Measurements from ENCODE around the gene ZPLD1. TPM values are rescaled to one million over a fixed set of nuclear protein-coding genes. Genes with fewer than 3 reads are reported as not detected.

ZPLD1 gene
- not detected in 2 replicates for total RNA-seq (2014; rRNA removed; shearing (Covaris generic))

DNA sequence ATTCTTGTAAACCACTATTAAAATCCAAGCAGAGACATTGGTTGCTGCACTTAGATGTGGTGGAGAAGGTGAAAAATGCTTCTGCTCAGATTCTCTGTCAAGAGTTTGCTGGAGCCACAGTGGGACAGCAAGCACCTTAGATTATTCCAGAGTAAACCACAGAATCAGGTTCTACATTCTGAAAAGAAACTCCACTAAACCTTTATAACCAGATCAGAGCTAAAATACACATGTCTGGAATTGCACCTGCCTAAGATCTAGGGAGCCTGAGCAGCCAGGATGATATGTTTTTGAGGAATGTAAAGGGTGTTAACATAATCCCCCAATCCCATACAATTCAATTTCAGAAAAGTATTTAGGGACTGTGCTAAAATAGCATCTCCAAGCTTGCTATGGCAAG lies at the start of gene ZPLD1:
ZPLD1 (plus strand) TSS at position 301 of the 400 bp plus-strand sequence. CDS start 3,473 bp downstream, outside the sequence.
- no peak for DNase-seq (ENCODE audit: low spot score)
- in situ Hi-C loops (cut with HindIII; ENCODE audit: low sequenced_read_pairs) = no loop called here

DNA sequence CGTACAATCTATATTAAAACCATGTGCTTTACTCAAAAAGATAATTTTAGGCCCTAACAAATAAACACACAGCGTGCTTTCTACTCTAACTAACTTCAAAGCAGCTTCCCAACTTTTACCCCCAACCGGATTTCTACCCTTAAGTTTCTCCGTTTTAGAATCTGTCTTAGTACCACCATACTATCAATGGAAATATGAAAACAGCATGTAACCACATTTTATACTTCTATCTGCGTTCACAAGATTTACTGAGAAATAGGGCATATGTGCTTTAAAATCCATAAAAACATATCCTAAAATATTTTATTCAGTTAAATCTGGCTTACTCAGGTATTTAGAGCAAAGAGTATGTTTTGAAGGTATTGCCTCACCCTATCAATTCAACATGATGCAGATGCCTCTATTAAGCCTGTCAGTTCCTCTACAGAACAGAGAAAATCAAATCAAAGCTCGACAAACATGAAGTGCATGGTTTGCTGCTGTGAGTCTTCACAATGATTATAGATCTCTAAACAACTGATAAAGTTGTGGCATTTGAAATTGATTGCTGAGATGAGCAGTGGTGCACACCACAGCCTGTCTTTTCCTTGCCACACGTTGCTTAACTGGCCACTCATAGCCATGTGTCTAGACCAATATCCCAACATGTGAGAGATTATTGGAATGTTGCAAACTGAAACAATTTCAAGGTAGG lies 44.5 kb upstream of the ZPLD1 start:
- DNase-seq (ENCODE audit: low spot score) = no peak
- in situ Hi-C loops (cut with HindIII; ENCODE audit: low sequenced_read_pairs) = no loop called here

DNA sequence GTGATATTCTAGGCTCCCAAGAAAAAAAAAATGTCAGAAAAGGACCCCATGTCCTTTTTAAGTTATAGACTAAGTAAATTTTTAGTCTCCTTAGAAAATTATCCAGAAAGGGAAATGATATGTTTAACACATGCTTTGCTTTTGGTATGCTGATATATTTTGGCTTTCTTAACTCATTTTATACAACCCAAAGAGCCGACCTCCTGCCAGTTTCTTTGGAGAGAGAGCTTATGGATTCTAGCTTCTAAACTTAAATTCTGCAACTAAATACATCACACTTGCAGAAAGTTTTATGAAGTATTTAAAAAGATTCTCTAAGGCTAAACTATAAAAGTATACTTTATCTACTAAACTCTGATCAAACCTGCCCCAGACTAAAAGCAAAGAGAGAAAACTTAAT lies 43.9 kb upstream of the ZPLD1 start:
- in situ Hi-C loops (cut with HindIII; ENCODE audit: low sequenced_read_pairs) = no loop called here
- DNase-seq (ENCODE audit: low spot score) = no peak

DNA sequence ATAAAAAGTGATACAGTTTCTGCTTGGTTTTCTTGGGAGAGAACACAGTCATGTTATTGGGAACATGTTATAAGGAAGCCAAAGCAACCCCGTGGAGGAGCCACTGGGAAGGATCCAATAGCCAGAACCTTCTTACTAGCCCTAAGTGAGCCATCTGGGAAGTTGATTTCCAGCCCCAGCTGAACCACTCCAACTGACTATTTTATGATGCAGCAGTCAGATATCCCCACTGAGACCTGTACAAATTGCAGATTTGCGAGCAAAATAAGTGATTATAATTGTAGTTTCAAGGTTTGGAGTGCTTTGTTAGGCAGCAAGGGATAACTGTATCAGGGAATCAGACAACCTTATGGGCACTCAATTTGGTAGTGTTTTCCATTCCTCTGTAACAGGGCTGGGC lies 43.3 kb upstream of the ZPLD1 start:
- no peak for DNase-seq (ENCODE audit: low spot score)
- in situ Hi-C loops (cut with HindIII; ENCODE audit: low sequenced_read_pairs) = no loop called here

DNA sequence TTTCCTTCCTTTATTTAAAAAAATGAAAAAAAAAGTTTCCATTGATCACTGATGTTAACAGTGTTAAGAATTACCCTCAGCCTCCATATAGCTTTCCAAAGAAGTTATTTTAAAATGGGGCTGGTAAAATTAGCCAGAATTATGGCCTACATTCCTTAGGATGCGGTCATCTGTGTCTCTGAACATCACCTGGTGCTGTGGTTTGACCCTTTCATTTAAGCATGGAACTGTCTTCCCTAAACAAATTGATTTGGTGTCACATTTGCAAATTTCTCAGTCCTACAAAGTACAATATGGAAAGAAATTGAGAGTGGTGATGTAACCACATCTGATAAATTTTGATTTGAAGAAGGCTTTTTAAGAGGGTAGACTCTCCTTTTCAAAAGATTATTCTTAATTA lies 40.3 kb upstream of the ZPLD1 start:
- in situ Hi-C loops (cut with HindIII; ENCODE audit: low sequenced_read_pairs) = no loop called here
- DNase-seq (ENCODE audit: low spot score) = no peak

DNA sequence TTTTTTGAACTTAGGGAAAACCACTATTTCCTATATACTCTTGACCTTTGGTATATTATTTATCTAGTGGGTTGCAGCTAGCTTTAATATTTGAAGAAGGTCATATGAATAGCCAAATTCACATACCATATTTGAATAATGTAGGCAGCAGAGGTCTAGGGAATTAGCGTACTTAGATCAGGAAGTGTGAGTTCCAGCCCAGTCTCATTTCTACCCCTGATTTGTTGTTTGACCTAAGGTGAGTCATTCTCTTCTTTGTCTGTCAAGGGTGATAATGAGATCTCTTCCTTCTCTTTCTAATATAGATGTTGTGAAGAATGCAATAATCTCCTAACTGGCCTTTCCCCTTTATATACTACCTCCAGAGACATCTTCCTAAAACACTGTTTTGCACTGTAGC lies 36.6 kb upstream of the ZPLD1 start:
- in situ Hi-C loops (cut with HindIII; ENCODE audit: low sequenced_read_pairs) = no loop called here
- no peak for DNase-seq (ENCODE audit: low spot score)

DNA sequence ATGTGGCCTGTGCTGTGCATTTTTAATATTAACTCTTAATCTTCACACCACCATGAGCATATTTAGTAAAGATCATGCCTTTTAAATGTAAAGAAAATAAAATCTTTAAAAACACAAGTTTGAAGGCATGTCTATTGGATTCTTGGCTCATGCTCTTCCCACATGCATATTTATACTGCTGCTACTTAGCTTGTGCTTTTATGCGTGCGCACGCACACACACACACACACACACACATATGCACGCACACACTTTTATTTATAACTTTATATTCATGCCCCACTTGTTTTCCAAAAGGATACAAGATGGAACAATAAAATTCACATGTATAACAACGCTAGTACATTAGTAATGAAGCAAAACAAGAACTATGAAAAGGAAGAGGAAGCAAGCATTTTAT lies 36.1 kb upstream of the ZPLD1 start:
- DNase-seq (ENCODE audit: low spot score) = no peak
- in situ Hi-C loops (cut with HindIII; ENCODE audit: low sequenced_read_pairs) = no loop called here

DNA sequence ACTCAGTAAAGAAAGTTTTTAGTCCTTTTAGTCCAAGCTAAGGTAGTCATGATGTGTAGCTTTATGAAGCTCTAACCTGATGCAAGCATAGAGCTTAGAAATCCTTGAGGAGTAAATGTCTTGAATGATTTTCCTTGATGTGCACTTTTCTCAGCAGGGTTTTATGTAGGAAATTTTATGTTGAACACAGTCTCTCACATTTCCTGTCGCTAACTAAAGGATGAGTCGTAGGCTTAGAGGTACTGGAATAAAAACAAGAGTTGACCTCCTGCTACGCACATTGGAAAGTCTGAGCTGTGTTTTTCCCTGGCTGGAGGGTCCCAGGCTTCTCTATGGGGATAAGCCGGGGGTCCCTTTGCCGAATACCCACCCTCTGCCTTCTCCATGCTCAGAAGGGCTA lies 34.7 kb upstream of the ZPLD1 start:
- DNase-seq (ENCODE audit: low spot score) = no peak
- in situ Hi-C loops (cut with HindIII; ENCODE audit: low sequenced_read_pairs) = no loop called here

DNA sequence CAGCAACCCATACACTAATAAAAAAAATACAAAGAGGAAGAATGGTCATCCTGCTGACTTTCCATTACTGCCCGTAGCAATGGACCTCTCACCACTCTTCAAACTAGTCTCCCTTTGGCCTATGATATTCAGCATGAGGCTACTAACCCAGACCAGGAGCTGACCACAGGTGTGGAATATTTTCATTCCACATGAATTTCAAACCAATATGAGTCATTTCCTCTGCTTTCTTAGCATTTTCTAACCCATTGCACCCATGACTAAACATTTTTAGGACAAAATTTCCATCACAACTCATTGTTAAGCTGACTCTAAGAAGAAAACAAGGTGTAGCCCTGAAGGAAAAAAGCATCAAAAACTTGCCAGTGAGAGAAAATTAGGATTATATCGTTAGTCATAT lies 34.0 kb upstream of the ZPLD1 start:
- in situ Hi-C loops (cut with HindIII; ENCODE audit: low sequenced_read_pairs) = no loop called here
- no peak for DNase-seq (ENCODE audit: low spot score)

DNA sequence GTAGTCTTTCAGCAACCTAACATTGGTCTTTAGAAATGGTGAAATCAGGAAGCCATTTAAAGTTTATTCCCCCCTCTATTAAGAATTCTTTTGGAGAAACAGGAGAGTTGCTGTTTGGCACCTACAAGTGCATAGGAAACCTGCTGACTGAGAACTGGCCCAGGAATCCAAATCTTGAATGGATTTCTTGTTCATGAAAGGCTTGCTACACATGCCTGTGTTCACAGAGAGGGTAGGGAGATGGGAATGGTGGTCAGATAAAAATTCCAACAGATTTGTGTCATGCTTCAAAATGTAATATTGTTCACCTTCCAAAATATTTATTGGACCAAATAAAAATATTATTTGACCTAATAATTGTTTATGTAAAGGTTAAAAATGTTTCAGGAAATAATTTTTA lies 24.2 kb upstream of the ZPLD1 start:
- no peak for DNase-seq (ENCODE audit: low spot score)
- in situ Hi-C loops (cut with HindIII; ENCODE audit: low sequenced_read_pairs) = no loop called here

DNA sequence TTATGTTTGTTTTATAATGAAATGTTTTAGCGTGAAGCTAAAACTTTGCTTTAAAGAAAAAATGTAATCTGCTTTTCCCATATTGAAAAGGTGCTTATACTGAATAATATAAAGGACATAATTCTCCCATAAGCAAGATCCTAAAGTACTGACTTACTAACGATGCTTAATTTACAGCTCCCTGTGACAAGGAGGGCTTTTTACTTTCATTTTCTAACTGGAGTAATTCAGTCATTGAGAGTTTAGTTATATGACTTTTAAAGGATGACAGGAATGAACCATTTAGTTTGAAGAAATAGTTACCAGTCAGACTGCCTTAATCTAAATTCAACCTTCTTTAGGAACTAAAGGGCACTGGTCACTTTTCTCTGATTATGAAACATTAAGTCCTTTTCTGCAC lies 19.3 kb upstream of the ZPLD1 start:
- no peak for DNase-seq (ENCODE audit: low spot score)
- in situ Hi-C loops (cut with HindIII; ENCODE audit: low sequenced_read_pairs) = no loop called here

DNA sequence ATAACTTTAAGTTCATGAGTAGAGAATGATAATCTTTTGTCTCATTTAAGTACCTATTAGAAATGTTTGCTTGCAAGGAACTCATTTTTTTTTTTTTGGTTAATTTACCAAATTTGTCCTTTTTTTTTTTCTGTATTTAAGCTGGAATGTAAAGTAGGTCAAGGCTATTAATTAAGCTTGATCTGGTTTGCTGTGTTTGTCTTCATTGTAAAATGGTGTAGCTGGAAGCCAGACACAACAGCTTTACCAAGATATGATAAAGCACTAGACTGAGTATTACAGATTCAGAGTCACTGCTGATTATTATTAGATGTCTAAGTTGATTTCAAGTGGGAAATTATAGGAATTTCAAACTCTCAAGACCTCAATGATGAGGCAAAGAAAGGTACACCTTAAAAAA lies 15.0 kb upstream of the ZPLD1 start:
- no peak for DNase-seq (ENCODE audit: low spot score)
- in situ Hi-C loops (cut with HindIII; ENCODE audit: low sequenced_read_pairs) = no loop called here

DNA sequence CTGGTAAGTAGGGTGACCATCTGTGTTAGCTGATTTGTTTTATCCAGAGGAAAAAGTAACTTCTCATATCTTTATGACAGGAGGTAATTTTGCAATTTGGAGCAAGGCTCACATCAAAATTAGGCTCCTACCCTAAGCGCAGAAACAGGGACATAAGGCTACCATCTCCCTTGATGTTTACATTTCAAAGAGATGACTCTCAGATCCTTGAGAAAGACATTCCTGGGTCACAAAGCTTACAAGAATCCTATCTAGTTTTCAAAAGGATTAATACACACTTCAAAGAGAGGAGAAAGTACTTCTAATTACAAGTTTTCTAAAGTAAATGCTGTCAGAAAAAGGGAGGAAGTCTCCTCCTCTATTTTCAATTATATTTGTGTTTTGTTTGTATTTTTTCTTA lies 7.0 kb downstream of the ZPLD1 start:
- in situ Hi-C loops (cut with HindIII; ENCODE audit: low sequenced_read_pairs) = no loop called here
- no peak for DNase-seq (ENCODE audit: low spot score)

DNA sequence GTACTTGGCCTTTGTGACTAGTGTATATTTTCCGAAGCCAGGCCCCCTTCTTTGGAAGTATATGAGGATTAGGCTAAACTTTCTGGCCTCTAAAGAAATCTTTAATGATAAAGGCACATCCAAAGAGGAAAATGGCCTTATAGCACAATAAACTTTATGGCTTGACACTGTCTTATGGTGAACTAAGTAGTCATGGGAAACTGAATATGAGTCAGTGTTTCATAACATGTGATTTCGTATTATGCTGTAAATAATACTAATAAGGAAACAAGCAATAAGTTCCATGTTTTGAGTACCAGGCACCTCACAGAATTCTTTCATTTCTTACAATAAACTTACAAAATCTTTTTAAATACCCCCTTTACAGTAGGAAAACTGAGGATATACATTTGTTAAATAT lies 8.2 kb downstream of the ZPLD1 start:
- DNase-seq (ENCODE audit: low spot score) = no peak
- in situ Hi-C loops (cut with HindIII; ENCODE audit: low sequenced_read_pairs) = no loop called here

DNA sequence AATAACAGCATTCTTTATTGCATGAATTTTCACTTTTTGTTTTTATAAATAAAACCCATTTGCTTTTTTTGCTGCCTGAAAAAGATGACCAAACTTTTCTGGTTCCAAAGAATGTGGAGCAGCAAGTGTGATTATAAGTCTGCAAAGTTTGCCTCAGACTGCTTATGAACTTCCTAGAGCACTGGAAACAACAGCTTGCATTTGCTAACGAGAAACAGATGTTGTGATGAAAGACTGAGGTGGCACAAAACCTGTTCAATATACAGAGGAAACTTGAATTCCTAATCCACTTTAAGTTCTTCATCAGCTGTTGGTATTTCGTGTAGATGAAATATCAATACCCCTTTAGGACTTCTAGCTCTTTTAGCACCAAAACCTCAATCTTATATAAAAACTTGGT lies 9.3 kb downstream of the ZPLD1 start:
- in situ Hi-C loops (cut with HindIII; ENCODE audit: low sequenced_read_pairs) = no loop called here
- no peak for DNase-seq (ENCODE audit: low spot score)

DNA sequence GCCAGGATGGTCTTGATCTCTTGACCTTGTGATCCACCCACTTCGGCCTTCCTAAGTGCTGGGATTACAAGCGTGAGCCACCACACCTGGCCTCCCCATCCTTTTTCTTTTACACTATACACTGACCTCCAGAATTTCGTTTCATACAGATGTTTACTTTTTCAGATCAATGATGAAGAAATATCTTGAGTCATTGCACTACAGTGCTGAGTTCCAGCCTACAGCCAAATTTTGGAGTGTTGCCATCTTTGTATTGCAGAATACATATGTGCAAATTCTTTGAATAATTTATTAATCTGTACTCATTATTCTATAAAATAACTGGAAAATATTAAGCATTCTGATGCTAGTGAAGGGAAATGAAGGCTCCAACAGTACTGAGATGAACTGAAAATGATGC lies 12.5 kb downstream of the ZPLD1 start:
- in situ Hi-C loops (cut with HindIII; ENCODE audit: low sequenced_read_pairs) = no loop called here
- no peak for DNase-seq (ENCODE audit: low spot score)

DNA sequence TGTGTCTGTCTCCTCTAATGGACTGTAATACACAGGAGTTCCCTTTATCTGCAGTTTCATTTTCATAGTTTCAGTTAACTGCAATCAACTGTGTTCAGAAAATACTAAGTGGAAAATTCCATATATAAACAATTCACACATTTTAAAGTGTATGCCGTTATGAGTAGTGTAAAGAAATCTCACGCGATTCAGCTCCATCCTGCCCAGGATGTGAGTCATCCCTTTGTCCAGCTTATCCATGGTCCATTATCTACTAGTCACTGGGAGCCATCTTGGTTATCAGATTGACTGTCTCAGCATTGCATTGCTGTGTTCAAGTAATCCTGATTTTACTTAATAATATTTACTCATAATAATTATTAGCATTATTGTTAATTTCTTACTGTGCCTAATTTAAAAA lies 14.5 kb downstream of the ZPLD1 start:
- in situ Hi-C loops (cut with HindIII; ENCODE audit: low sequenced_read_pairs) = no loop called here
- DNase-seq (ENCODE audit: low spot score) = no peak

DNA sequence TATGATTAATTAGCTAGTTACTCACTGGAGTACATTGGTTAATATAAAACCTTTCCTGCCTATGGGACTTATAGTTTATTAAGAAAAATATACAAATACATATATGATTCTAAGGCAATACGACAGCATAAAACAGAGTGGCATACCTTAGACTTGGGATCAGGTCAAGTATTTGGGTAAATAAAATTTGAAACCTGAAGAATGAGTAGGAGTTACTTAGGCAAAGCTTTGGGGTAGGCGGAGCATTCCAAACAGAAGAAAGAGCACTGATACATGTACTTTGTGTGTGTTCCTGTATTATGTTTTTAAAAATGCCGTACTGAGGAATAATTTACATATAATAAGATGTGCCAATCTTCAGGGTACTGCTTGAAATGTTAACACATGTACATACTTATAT lies 15.1 kb downstream of the ZPLD1 start:
- in situ Hi-C loops (cut with HindIII; ENCODE audit: low sequenced_read_pairs) = no loop called here
- no peak for DNase-seq (ENCODE audit: low spot score)

DNA sequence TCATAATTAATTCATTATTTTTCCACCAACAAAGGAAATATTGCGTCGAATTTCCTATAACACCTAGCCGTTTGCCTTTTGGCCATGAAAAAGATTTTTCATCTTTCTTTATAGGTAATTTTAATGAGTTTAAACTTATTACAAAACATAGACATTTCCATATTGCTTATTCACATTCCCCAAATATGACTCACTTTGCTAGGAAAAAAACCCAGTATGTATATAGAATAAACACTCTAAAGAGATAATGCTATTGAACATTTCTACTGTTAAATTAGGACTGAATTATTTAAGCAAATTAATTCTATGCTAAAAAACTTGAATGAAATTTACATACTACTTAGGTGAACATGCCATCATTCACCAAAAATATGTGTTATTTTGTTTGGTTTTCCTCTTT lies 16.2 kb downstream of the ZPLD1 start:
- no peak for DNase-seq (ENCODE audit: low spot score)
- in situ Hi-C loops (cut with HindIII; ENCODE audit: low sequenced_read_pairs) = no loop called here

DNA sequence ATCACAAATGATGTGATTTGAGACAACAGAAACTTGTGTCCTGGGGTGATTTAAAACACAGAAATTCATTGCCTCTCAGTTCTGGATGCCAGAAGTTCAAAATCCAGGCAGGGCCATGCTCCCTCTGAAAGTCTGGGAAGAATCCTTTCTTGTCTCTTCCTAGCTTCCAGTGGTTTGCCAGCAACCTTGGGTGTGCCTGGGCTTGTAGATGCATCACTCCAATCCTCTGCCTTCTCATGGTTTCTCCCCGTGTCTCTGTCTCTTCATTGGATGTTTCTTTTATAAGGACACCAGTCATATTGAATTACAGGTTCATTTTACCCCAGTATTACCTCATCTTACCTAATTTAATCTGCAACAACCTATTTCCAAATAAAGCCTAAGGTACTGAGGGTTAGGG lies 16.7 kb downstream of the ZPLD1 start:
- no peak for DNase-seq (ENCODE audit: low spot score)
- in situ Hi-C loops (cut with HindIII; ENCODE audit: low sequenced_read_pairs) = no loop called here

DNA sequence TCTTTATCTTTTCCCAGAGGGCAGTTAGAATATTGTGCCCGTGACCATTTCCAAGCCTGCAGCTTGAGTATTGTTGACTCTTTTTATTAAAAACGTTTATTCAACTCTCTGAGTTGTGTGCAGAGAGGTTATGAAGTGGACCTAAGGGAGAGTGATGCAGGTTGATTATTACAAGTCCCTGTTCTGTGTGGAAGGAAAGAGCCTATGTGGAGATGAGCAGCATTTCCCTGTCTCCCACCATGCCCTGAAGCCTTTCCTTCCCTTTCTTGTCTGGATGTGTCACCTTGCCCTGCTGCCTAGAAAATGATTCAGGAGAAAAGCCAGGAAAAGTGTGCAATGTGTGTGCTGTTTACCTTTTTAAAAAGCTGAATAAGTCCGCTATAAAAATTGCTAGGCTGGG lies 19.4 kb downstream of the ZPLD1 start:
- in situ Hi-C loops (cut with HindIII; ENCODE audit: low sequenced_read_pairs) = no loop called here
- no peak for DNase-seq (ENCODE audit: low spot score)

DNA sequence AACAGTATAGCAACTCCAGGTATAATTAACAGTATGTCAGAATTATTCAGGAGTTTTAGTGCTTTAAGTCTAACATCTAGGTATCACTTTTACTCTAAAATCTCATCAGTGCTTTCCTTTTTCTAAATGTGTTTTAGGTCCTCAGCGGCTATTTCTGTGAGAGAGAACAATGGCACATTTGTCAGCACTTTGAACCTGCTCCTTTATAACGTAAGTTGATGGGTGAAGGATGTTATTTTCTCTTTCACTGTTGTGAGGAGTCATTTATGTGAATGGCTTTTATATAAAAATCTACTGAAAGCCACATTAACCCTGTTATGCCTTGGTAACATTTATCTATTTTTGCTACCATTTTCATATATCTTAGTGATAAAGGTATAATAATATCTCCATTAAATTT lies 22.8 kb downstream of the ZPLD1 start:
- in situ Hi-C loops (cut with HindIII; ENCODE audit: low sequenced_read_pairs) = no loop called here
- no peak for DNase-seq (ENCODE audit: low spot score)
